Measurements from ENCODE around the gene PRKAG2. TPM values are rescaled to one million over a fixed set of nuclear protein-coding genes. Genes with fewer than 3 reads are reported as not detected.

The PRKAG2 gene
- total and polyA plus RNA-seq, 2 experiments from 2014 or later: 9.1 to 14.9 TPM

- no peaks in the 10 kb centered on the region for H3K36me3 Mint-ChIP-seq (ENCODE audit: low read depth)
- Histone ChIP-seq H3K4me2 (no peak overlapping the region), H3F3A (replicated peaks; ENCODE audit: low read depth) (no peaks in the 10 kb centered on the region), H3K27ac (ENCODE audit: low read depth) (no peak overlapping the region), H3K9me2 (ENCODE audit: insufficient read depth) (no peaks in the 10 kb centered on the region), H2AFZ (no peak overlapping the region), H3K27me3 (ENCODE audit: insufficient read depth) (peaks cover 21% of the 10 kb centered on the region), H3K4me3 (no peak overlapping the region), H4K20me1 (replicated peaks; ENCODE audit: insufficient read depth) (peaks cover 12% of the 10 kb centered on the region; the same call in 1 of the 2 replicates), H3K36me3 (ENCODE audit: insufficient read depth) (no peaks in the 10 kb centered on the region), H3K79me2 (replicated peaks; ENCODE audit: insufficient read depth) (peaks cover 21% of the 10 kb centered on the region), H3K4me1 (ENCODE audit: insufficient read depth) (peaks cover 34% of the 10 kb centered on the region)
- no peak overlapping the region for H3K4me3 Mint-ChIP-seq
- ATAC-seq (peak; percentile 81), DNase-seq (ENCODE audit: low spot score) (peak; percentile 77)
- H3K4me1 Mint-ChIP-seq: peaks cover 57% of the 10 kb centered on the region
- H3K9me3 Mint-ChIP-seq: no peaks in the 10 kb centered on the region
- H3K27ac Mint-ChIP-seq: no peak overlapping the region
- TF ChIP-seq CTCF (conservative IDR thresholded peaks at IDR 0.05; ENCODE audit: low read depth in 2 of 2) (peak; percentile 67 to 82), STAT1 (IDR thresholded peaks at IDR 0.05; ENCODE audit: unreplicated experiment) (no peak)
- H3K27me3 Mint-ChIP-seq (ENCODE audit: insufficient read depth, low read depth, poor library complexity): peaks cover 30% of the 10 kb centered on the region
These were observed 250.3 kb downstream of the PRKAG2 start for GRCh38 chr7:151626422-151627115.

GRCh38 chr7:151625606-151626005 is 251.3 kb downstream of the PRKAG2 start:
- peaks cover 14% of the 10 kb centered on the region for H3K27me3 ChIP-seq (ENCODE audit: insufficient read depth)
- no peaks in the 10 kb centered on the region for H3K9me2 ChIP-seq (ENCODE audit: insufficient read depth)
- Mint-ChIP-seq H3K9me3 (no peaks in the 10 kb centered on the region), H3K36me3 (ENCODE audit: low read depth) (no peaks in the 10 kb centered on the region), H3K4me1 (peaks cover 48% of the 10 kb centered on the region), H3K27ac (no peak overlapping the region), H3K27me3 (ENCODE audit: insufficient read depth, low read depth, poor library complexity) (peaks cover 20% of the 10 kb centered on the region), H3K4me3 (no peak overlapping the region; the same call in 2 of the 3 replicates)
- ATAC-seq (no peak), DNase-seq (ENCODE audit: low spot score) (no peak)
- no peak overlapping the region for H2AFZ ChIP-seq
- TF ChIP-seq REST (IDR thresholded peaks at IDR 0.05; ENCODE audit: unreplicated experiment) (no peak), ZNF331 (CRISPR knock-in tag; IDR thresholded peaks at IDR 0.05; ENCODE audit: low read depth) (no peak), ETS1 (IDR thresholded peaks at IDR 0.05) (no peak), CTCF (conservative IDR thresholded peaks at IDR 0.05; ENCODE audit: low read depth in 2 of 2) (no peak), EZH2 (IDR thresholded peaks at IDR 0.05; ENCODE audit: low read depth, unreplicated experiment) (no peak), NANOG (IDR thresholded peaks at IDR 0.05; ENCODE audit: borderline replicate concordance) (no peak), EZH2phosphoT487 (IDR thresholded peaks at IDR 0.05; ENCODE audit: unreplicated experiment) (no peak)
- H4K20me1 ChIP-seq (replicated peaks; ENCODE audit: insufficient read depth): peaks cover 11% of the 10 kb centered on the region; the same call in 1 of the 2 replicates
- no peaks in the 10 kb centered on the region for H3K36me3 ChIP-seq (ENCODE audit: insufficient read depth)
- H3K4me1 ChIP-seq (ENCODE audit: insufficient read depth): peaks cover 26% of the 10 kb centered on the region
- H3K79me2 ChIP-seq (replicated peaks; ENCODE audit: insufficient read depth): peaks cover 21% of the 10 kb centered on the region
- H3K4me2 ChIP-seq: no peak overlapping the region
- H3K4me3 ChIP-seq: no peak overlapping the region
- no peak overlapping the region for H3K27ac ChIP-seq (ENCODE audit: low read depth)
- no peaks in the 10 kb centered on the region for H3F3A ChIP-seq (replicated peaks; ENCODE audit: low read depth)
